ENCODE results near the gene MUC7. TPM values are rescaled to one million over a fixed set of nuclear protein-coding genes. Genes with fewer than 3 reads are reported as not detected.

Gene MUC7
- total RNA-seq, result not detected

GRCh38 chr4:70471897-70472296 is at the start of gene MUC7:
MUC7 (plus strand) TSS chr4:70472197; CDS start chr4:70474022, 1,825 bp downstream.

GRCh38 chr4:70518269-70518668 is 46.3 kb downstream of the MUC7 start, which contains the start of gene AMTN:
AMTN (plus strand) TSS chr4:70518569; CDS start chr4:70518778, 209 bp downstream.

Other genes with a start within 250 kb of the MUC7 start
- not detected for gene FDCSP, start 246.1 kb upstream of the MUC7 start, total RNA-seq
- gene CSN3, start 229.6 kb upstream of the MUC7 start, total RNA-seq, result not detected
- not detected for gene CABS1, start 137.2 kb upstream of the MUC7 start, total RNA-seq
- gene SMR3A, start 111.4 kb upstream of the MUC7 start, total RNA-seq, result not detected
- not detected for gene SMR3B, start 89.1 kb upstream of the MUC7 start, total RNA-seq
- not detected for gene OPRPN, start 74.3 kb upstream of the MUC7 start, total RNA-seq
- gene AMTN, start 46.4 kb downstream of the MUC7 start, total RNA-seq, result not detected
- gene AMBN, start 120.1 kb downstream of the MUC7 start, total RNA-seq, result 0.94 TPM
- not detected for gene ENAM, start 156.5 kb downstream of the MUC7 start, total RNA-seq
- gene JCHAIN, start 194.3 kb downstream of the MUC7 start, total RNA-seq, result not detected
- gene UTP3, start 216.3 kb downstream of the MUC7 start, total RNA-seq, result 15.7 TPM
- gene RUFY3, start 249.8 kb downstream of the MUC7 start, total RNA-seq, result 375 TPM

Measured in parietal lobe (tissue), 1 donor.